CD4-positive, alpha-beta T cell (primary cell): ENCODE results near the gene VAMP7. TPM values are rescaled to one million over a fixed set of nuclear protein-coding genes. Genes with fewer than 3 reads are reported as not detected.
"Not testable (repeated sequence)": the region's sequence is repeated elsewhere in the genome, so short reads cannot be mapped to it uniquely, and the experiment has no call there.

Experiments
- ATAC-seq: fragments of 200-7000 bp; cut with Tn5 transposase; one replicate; pipeline ENCODE4 v1.10.0; 2022; ENCODE audit warnings: mild to moderate bottlenecking; ENCODE audit not compliant: poor library complexity
- CTCF ChIA-PET: fragments of 350-600 bp; sonication (Branson Sonifier 250); formaldehyde crosslinking; loops from one replicate; lab custom pipeline; 2021; ENCODE audit warnings: antibody characterized with exemption, inconsistent platforms; lab: Charles Lee
- POLR2A ChIA-PET: fragments of 350-600 bp; sonication (Branson Sonifier 250); formaldehyde crosslinking; loops from one replicate; lab custom pipeline; 2021; ENCODE audit warnings: antibody characterized with exemption, inconsistent platforms; lab: Charles Lee
- DNase-seq, 14 experiments: peaks; one replicate each; pipeline ENCODE4 v3.0.0-alpha.2; 2013 to 2020; ENCODE audit warnings: mixed read lengths in 2 of 14
- H3K27ac ChIP-seq, 2 donors: one replicate each; pipeline versions ENCODE4 v1.5.1 to v1.7.0; 2013; ENCODE audit warnings: low read length in 2 of 2, low read depth in 1 of 2, mild to moderate bottlenecking in 1 of 2
- H3K27me3 ChIP-seq, 2 experiments: 1 replicate in 1 of 2; 2 replicates in 1 of 2; pipeline versions ENCODE4 v1.6.1 to v1.7.0; 2013; ENCODE audit warnings: low read length in 2 of 2, control low read depth in 1 of 2, mild to moderate bottlenecking in 1 of 2, moderate library complexity in 1 of 2; ENCODE audit not compliant: insufficient read depth in 2 of 2, control insufficient read depth in 1 of 2
- H3K36me3 ChIP-seq: one replicate; pipeline ENCODE4 v1.6.1; 2013; ENCODE audit warnings: low read length, control low read depth; ENCODE audit not compliant: insufficient read depth
- H3K4me1 ChIP-seq: one replicate; pipeline ENCODE4 v1.6.1; 2013; ENCODE audit warnings: low read length, control low read depth; ENCODE audit not compliant: insufficient read depth
- H3K4me3 ChIP-seq: one replicate; pipeline ENCODE4 v1.5.1; 2013; ENCODE audit warnings: mild to moderate bottlenecking, low read length, moderate library complexity
- H3K9me3 ChIP-seq, 2 experiments: 1 replicate in 1 of 2; 2 replicates in 1 of 2; pipeline versions ENCODE4 v1.6.1 to v1.7.0; 2013; ENCODE audit warnings: low read length in 2 of 2, mild to moderate bottlenecking in 2 of 2, control low read depth in 1 of 2, moderate library complexity in 1 of 2; ENCODE audit not compliant: control insufficient read depth in 1 of 2, insufficient read depth in 1 of 2
- H3K27ac Mint-ChIP-seq: one replicate; pipeline ENCODE4 v1.8.0; 2020; ENCODE audit warnings: mixed read lengths
- H3K27me3 Mint-ChIP-seq: one replicate; pipeline ENCODE4 v1.8.0; 2021; ENCODE audit warnings: mixed read lengths
- H3K36me3 Mint-ChIP-seq: one replicate; pipeline ENCODE4 v1.8.0; 2021; ENCODE audit warnings: low read depth, mixed read lengths
- H3K4me1 Mint-ChIP-seq: one replicate; pipeline ENCODE4 v1.8.0; 2021; ENCODE audit warnings: low read depth, mixed read lengths
- H3K4me3 Mint-ChIP-seq: one replicate; pipeline ENCODE4 v1.8.0; 2020; ENCODE audit warnings: mild to moderate bottlenecking, mixed read lengths
- H3K9me3 Mint-ChIP-seq: one replicate; pipeline ENCODE4 v1.8.0; 2020; ENCODE audit warnings: mixed read lengths
- CTCF ChIP-seq: fragments of 200-600 bp; IDR thresholded peaks from one replicate; pipeline ENCODE4 v1.8.0; 2022; ENCODE audit warnings: antibody characterized with exemption, mild to moderate bottlenecking
- intact Hi-C, 2 experiments: fragments of 100-400 bp; cut with DNase I in 1 of 2; cut with micrococcal nuclease in 1 of 2; formaldehyde crosslinking; loops; one replicate each; pipeline versions ENCODE4 v1.15.1 to v1.9.0; 2023 to 2025; cut with DNase I, micrococcal nuclease
- polyA plus RNA-seq, 2 donors: library from polyadenylated mRNA; unstranded; fragments of 120-200 nt; gene quantifications; one replicate each; pipeline ENCODE4 v1.2.1, GENCODE V29; 2013
- total RNA-seq, 174 experiments: library from RNA in 2 of 174; stranded (reverse) in 2 of 174; gene quantifications; one replicate each; pipeline ENCODE4 v1.2.3 and lab custom pipeline; 2021 to 2026

VAMP7 gene
- total RNA-seq (10 to 100 TPM; 17.0 to 17.4 TPM), total RNA-seq (lab: John Stamatoyannopoulos, UW) (26.1 to 75.0 (median 49.3) reads per million in 172 experiments)
- polyA plus RNA-seq (2013, experiment 1 of 2): 33.5 TPM
- polyA plus RNA-seq (2013, experiment 2 of 2): 34.8 TPM

- Mint-ChIP-seq H3K36me3 (peaks cover 15% of the 10 kb centered on the region), H3K27me3 (peaks cover 6% of the 10 kb centered on the region), H3K9me3 (no peaks in the 10 kb centered on the region), H3K4me3 (peak within 1 kb of the TSS; percentile 96), H3K4me1 (peaks cover 38% of the 10 kb centered on the region), H3K27ac (peak within 1 kb of the TSS; percentile 96)
- DNase-seq (peak; percentile 51 to 91 (median 72)), ATAC-seq (peak; percentile 95)
- intact Hi-C loops: no loop called here
- no peak for TF ChIP-seq CTCF
- peaks cover 6% of the 10 kb centered on the region for H3K36me3 ChIP-seq
- H3K4me1 ChIP-seq: peaks cover 3% of the 10 kb centered on the region
- peak within 1 kb of the TSS; percentile 85 for H3K4me3 ChIP-seq
- H3K27me3 ChIP-seq: no peaks in the 10 kb centered on the region
- ChIA-PET CTCF (no interaction called here), POLR2A (no interaction called here)
- peaks cover 0 to 7% of the 10 kb centered on the region in 2 experiments for H3K9me3 ChIP-seq
- peak within 1 kb of the TSS; percentile 66 to 75 for H3K27ac ChIP-seq
Measured at GRCh38 chrX:155881158-155881993, at the start of gene VAMP7. TSS of gene VAMP7 (plus strand) at chrX:155881345. CDS start at chrX:155889467, 8,122 bp downstream.

- Histone ChIP-seq H3K4me1 (no peaks in the 10 kb centered on the region), H3K9me3 (peaks cover 0 to 9% of the 10 kb centered on the region in 2 experiments), H3K27me3 (no peaks in the 10 kb centered on the region), H3K4me3 (no peak overlapping the region), H3K27ac (no peak overlapping the region), H3K36me3 (no peaks in the 10 kb centered on the region)
- Mint-ChIP-seq H3K9me3 (peaks cover 11% of the 10 kb centered on the region), H3K27ac (no peak overlapping the region), H3K27me3 (no peaks in the 10 kb centered on the region), H3K4me3 (no peak overlapping the region), H3K4me1 (no peaks in the 10 kb centered on the region), H3K36me3 (no peaks in the 10 kb centered on the region)
- no peak for TF ChIP-seq CTCF
- intact Hi-C loops: no loop called here
- ATAC-seq (no peak), DNase-seq (peak in 1 of 14 experiments; percentile 17)
- ChIA-PET CTCF (no interaction called here), POLR2A (no interaction called here)
Measured at GRCh38 chrX:155841232-155841631, 39.9 kb upstream of the VAMP7 start.

GRCh38 chrX:155851786-155852185 lies 29.4 kb upstream of the VAMP7 start:
- POLR2A ChIA-PET, H3K9me3 ChIP-seq, H3K27me3 Mint-ChIP-seq, intact Hi-C loops, H3K4me1 Mint-ChIP-seq, H3K36me3 Mint-ChIP-seq, H3K27ac Mint-ChIP-seq, H3K36me3 ChIP-seq, H3K27ac ChIP-seq, DNase-seq, CTCF ChIA-PET, H3K4me3 ChIP-seq, H3K4me3 Mint-ChIP-seq, ATAC-seq, H3K9me3 Mint-ChIP-seq, H3K4me1 ChIP-seq, H3K27me3 ChIP-seq: not testable (repeated sequence)
